Dermis microvascular lymphatic vessel endothelial cell (primary cell): ENCODE results near the gene TAF11L5. TPM values are rescaled to one million over a fixed set of nuclear protein-coding genes. Genes with fewer than 3 reads are reported as not detected.
"Not testable (repeated sequence)": the region's sequence is repeated elsewhere in the genome, so short reads cannot be mapped to it uniquely, and the experiment has no call there.

Source experiments
- DNase-seq, 2 donors: peaks; one replicate each; pipeline versions ENCODE4 v3.0.0 to v3.0.0-alpha.2; 2010; ENCODE audit warnings: low read depth in 2 of 2
- total RNA-seq: library from RNA; depleted of rRNA; stranded (reverse); fragments of >200 nt; gene quantifications from 2 replicates; pipeline ENCODE4 v1.2.1, GENCODE V29; 2014

TAF11L5 gene
- total RNA-seq = not detected in 2 replicates

- not testable (repeated sequence) for DNase-seq
Observed at GRCh38 chr5:17524935-17525334, at the start of gene TAF11L5. Gene TAF11L5, plus strand, starts transcription at chr5:17525235.

GRCh38 chr5:17477043-17477442 lies 48.0 kb upstream of the TAF11L5 start:
- no peak for DNase-seq

- no peak for DNase-seq
Observed at GRCh38 chr5:17477573-17478265, 47.3 kb upstream of the TAF11L5 start.

- DNase-seq = no peak
Observed at GRCh38 chr5:17481378-17481777, 43.7 kb upstream of the TAF11L5 start.

- no peak for DNase-seq
Observed at GRCh38 chr5:17482790-17483189, 42.2 kb upstream of the TAF11L5 start.

GRCh38 chr5:17486464-17487173 lies 38.4 kb upstream of the TAF11L5 start:
- DNase-seq = not testable (repeated sequence)

GRCh38 chr5:17487174-17487512 lies 37.9 kb upstream of the TAF11L5 start:
- DNase-seq = no peak

GRCh38 chr5:17491257-17491656 lies 33.8 kb upstream of the TAF11L5 start:
- DNase-seq = not testable (repeated sequence)

GRCh38 chr5:17492770-17493169 lies 32.3 kb upstream of the TAF11L5 start:
- no peak for DNase-seq

GRCh38 chr5:17497446-17497845 lies 27.6 kb upstream of the TAF11L5 start:
- no peak for DNase-seq

GRCh38 chr5:17497931-17498330 lies 27.1 kb upstream of the TAF11L5 start, which contains the start of gene TAF11L2:
Gene TAF11L2, plus strand, starts transcription at chr5:17498231.
- not testable (repeated sequence) for DNase-seq

- DNase-seq = no peak
Observed at GRCh38 chr5:17511775-17512325, 13.2 kb upstream of the TAF11L5 start.

- not testable (repeated sequence) for DNase-seq
Observed at GRCh38 chr5:17517526-17517925, 7.5 kb upstream of the TAF11L5 start.

- DNase-seq = not testable (repeated sequence)
Observed at GRCh38 chr5:17518067-17518466, 7.0 kb upstream of the TAF11L5 start, which contains the start of gene TAF11L3. Gene TAF11L3, plus strand, starts transcription at chr5:17518367.

- not testable (repeated sequence) for DNase-seq
Observed at GRCh38 chr5:17519508-17519907, 5.5 kb upstream of the TAF11L5 start.

- not testable (repeated sequence) for DNase-seq
Observed at GRCh38 chr5:17521501-17521900, 3.5 kb upstream of the TAF11L5 start, which contains the start of gene TAF11L4. Gene TAF11L4, plus strand, starts transcription at chr5:17521801.

GRCh38 chr5:17526504-17526903 lies 1.5 kb downstream of the TAF11L5 start:
- DNase-seq = peak; percentile 1 to 22

GRCh38 chr5:17528369-17528768 lies 3.3 kb downstream of the TAF11L5 start, which contains the start of gene TAF11L6:
Gene TAF11L6, plus strand, starts transcription at chr5:17528669.
- not testable (repeated sequence) for DNase-seq
